Cardiac ventricle fibroblast (primary cell): ENCODE data around the gene BEX2. TPM values are rescaled to one million over a fixed set of nuclear protein-coding genes. Genes with fewer than 3 reads are reported as not detected.

Experiments used
- total RNA-seq: library from RNA; depleted of rRNA; stranded (reverse); fragments of >200 nt; gene quantifications from 2 replicates; pipeline ENCODE4 v1.2.3, GENCODE V29; 2015

The BEX2 gene
- total RNA-seq: not detected in 2 replicates

DNA sequence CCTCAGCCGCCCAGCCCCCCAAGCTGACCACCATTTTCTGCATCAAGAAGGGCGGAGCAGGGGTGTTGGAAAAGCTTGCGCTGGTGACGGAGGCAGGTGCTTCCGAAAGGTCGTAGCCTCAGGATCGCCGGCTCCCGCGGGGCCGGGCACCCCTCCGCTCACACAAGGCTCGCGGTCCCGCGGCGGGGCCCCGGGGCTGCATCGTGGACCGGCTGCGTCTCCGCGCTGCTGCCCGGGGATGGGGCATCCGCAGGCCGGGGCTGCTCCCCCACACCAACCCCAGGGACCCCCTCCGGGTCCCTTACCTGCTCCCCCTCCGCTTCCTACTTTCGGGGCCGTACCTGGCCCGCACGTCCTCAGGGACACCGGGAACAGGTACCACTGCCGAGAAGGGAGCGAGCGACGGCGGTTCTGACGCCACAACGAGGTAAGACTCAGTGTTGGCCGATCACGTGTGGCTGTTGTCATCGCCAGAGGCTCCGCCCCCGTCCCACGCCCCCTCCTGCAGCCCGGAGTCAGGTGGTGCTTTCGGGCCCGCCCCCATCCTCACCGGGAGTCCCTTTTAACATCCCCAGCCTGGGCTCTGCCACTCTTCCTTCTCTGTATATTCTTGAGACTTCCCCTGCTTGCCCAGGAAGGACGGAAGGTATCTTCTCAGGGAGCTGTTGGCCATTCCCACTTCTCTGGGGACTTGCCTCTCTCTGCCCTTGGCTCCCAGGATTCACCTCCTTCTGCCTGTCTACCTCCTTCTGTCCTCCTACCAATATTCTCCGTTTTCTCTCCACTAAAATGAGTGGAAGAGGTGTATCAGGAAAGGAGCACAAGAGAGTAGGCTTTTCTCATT is at the start of gene BEX2:
BEX2 (minus strand) TSS at position 436 of the 844 bp plus-strand sequence. CDS start 1,014 bp downstream, outside the sequence.

DNA sequence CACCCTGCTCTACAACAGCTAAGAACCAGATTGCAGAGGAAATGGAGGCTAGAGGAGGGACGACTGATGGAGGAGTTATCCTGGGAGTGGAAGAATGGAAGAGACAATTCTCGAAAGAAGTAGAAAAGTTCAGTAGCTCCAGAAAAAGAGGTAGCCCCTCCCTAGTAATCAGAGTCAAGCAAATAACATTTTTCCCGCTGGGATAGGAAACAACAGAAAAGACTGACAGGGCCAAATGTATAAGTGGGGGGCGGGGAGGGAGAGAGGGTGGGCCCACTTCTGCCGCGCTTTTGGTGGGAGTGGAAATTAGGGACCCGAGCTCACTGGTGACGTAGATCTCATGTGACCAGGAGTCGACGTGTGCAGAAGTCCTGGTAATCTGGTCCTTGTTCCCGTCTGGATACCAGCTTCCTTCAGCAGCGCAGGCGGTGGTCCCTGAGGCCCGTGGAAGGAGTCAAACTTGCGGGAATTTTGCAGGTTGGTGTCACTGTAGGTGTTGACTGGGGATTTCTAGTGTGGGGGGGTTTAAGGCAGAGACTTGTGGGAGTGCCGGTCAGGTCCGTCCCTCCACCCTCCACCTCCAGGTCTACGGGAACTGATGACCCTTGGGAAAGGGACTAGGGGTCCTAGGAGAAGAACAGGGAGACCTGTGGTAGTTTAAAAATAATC is 45.5 kb upstream of the BEX2 start, which contains the start of gene TCEAL9:
TCEAL9 (plus strand) TSS at position 377 of the 669 bp plus-strand sequence. CDS start 1,179 bp downstream, outside the sequence.

DNA sequence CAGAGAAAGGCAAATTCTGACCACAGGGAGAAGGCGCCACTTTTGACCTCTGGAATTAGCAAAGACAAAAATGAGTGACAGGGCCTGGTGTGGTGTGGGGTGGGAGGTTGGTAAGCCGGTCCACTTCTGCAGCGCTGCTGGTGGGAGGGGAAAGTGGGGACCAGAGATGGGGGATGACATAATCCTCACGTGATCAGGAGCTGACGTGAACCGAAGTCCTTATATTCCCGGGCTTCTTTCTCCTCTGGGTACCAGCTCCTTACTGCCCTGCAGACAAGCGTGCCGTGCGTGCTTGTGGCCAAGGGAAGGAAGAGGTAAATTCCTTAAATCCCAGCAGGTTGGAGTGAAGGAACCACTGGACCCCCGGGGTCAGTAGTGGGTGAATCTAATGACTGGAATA is 19.2 kb upstream of the BEX2 start, which contains the start of gene TCEAL7:
TCEAL7 (plus strand) TSS at position 249 of the 400 bp plus-strand sequence. CDS start 1,165 bp downstream, outside the sequence.

DNA sequence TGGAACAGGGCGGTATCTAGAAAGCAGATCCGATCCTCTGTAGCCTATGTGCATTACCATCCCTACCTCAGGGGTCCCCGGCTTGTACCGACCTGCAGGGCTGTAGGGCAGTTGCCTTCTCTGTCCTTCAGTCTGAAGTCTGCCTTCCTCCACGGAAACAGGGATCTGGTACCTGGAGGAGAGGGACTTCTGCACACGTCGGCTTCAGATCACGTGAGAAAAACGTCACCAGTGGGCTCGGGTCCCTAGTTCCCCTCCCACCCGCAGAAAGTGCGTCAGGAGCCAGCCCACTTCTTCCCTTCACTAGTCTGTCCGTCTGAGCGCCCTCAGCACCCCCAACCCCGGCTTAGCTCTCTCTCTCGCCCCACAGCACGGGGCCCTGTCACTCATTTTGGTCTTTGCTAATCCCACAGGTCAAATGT is 34.2 kb downstream of the BEX2 start, which contains the start of gene TCEAL5:
TCEAL5 (minus strand) TSS at position 170 of the 422 bp plus-strand sequence. CDS start 2,187 bp downstream, outside the sequence.

Other genes starting within 250 kb of the BEX2 start
- not detected in 2 replicates for gene BEX1, start 246.8 kb downstream of the BEX2 start, total RNA-seq
- gene NXF3, start 217.8 kb downstream of the BEX2 start, total RNA-seq: not detected in 2 replicates
- 16.7 and 17.5 TPM in 2 replicates for gene BEX4, start 95.9 kb downstream of the BEX2 start, total RNA-seq
- 97.5 and 101 TPM in 2 replicates for gene TCEAL8, start 55.8 kb downstream of the BEX2 start, total RNA-seq
- gene TCEAL5, start 34.2 kb downstream of the BEX2 start, total RNA-seq: not detected in 2 replicates
- 6.4 and 8.0 TPM in 2 replicates for gene TCEAL7, start 19.2 kb upstream of the BEX2 start, total RNA-seq
- 124 and 134 TPM in 2 replicates for gene TCEAL9, start 45.5 kb upstream of the BEX2 start, total RNA-seq
- 207 and 230 TPM in 2 replicates for gene BEX3, start 65.5 kb upstream of the BEX2 start, total RNA-seq
- 0.64 and 1.1 TPM in 2 replicates for gene RAB40A, start 208.5 kb upstream of the BEX2 start, total RNA-seq